ENCODE data around the gene ACSS1.

DNA sequence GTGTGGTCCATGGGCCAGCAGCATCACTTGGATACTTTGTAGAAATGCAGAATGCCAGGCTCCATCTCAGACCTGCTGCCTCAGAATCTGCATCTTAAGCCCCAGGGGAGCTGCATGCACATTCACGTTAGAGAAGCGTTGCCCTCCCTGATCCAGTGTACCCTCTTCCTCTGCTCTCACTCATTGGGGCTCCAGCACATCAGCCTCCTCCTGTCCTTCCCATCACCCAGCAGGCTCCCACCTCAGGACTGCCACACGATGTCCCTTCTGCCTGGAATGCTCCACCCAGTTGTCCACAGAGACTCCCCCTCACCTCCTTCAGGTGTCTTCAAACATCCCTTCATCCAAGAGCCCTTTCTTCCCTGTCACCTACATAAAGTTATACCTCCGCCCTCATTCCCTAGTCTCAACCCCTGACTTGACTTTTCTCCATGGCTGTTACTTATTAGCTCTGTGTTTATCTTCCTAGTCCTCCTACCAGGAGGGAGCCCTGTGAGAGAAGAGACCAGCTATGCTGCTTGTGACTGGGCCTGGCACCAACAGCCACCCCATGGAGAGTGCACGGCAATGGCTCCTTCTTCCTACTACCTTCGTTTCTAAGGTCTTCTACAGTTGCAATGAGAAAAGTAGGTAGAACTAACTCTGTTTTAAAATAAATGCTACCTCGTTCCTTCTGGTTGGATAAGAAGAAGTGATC is 3.3 kb upstream of the ACSS1 start:
- TF ChIP-seq, protein P1, sequence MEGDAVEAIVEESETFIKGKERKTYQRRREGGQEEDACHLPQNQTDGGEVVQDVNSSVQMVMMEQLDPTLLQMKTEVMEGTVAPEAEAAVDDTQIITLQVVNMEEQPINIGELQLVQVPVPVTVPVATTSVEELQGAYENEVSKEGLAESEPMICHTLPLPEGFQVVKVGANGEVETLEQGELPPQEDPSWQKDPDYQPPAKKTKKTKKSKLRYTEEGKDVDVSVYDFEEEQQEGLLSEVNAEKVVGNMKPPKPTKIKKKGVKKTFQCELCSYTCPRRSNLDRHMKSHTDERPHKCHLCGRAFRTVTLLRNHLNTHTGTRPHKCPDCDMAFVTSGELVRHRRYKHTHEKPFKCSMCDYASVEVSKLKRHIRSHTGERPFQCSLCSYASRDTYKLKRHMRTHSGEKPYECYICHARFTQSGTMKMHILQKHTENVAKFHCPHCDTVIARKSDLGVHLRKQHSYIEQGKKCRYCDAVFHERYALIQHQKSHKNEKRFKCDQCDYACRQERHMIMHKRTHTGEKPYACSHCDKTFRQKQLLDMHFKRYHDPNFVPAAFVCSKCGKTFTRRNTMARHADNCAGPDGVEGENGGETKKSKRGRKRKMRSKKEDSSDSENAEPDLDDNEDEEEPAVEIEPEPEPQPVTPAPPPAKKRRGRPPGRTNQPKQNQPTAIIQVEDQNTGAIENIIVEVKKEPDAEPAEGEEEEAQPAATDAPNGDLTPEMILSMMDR (IDR thresholded peaks at IDR 0.05) = peak in 1 of 7 experiments; percentile 5
- TF ChIP-seq POLR2A (IDR thresholded peaks at IDR 0.05) = peak in 1 of 3 donors; percentile 10

All from body of pancreas (tissue), 4 donors.